HG03097 (cell line): Measurements from ENCODE around the gene SLC28A3.

Source experiments
- ATAC-seq: cut with Tn5 transposase; IDR thresholded peaks from one replicate; pipeline ENCODE4 v1.9.1; 2021; ENCODE audit not compliant: unreplicated experiment, low FRiP score

Gene SLC28A3

GRCh38 chr9:84254972-84255371 is 85.6 kb downstream of the SLC28A3 start:
- no peak for ATAC-seq

- ATAC-seq, result no peak
Measured at GRCh38 chr9:84251921-84252320, 88.6 kb downstream of the SLC28A3 start.

GRCh38 chr9:84241817-84242373 is 98.7 kb downstream of the SLC28A3 start:
- no peak for ATAC-seq

- no peak for ATAC-seq
Measured at GRCh38 chr9:84239343-84239742, 101.2 kb downstream of the SLC28A3 start.

- ATAC-seq, result no peak
Measured at GRCh38 chr9:84238652-84239051, 101.9 kb downstream of the SLC28A3 start.

GRCh38 chr9:84235511-84235910 is 105.0 kb downstream of the SLC28A3 start:
- no peak for ATAC-seq

GRCh38 chr9:84230355-84231145 is 110.0 kb downstream of the SLC28A3 start:
- ATAC-seq, result no peak

- ATAC-seq, result no peak
Measured at GRCh38 chr9:84229191-84229590, 111.4 kb downstream of the SLC28A3 start.

GRCh38 chr9:84228130-84228720 is 112.3 kb downstream of the SLC28A3 start:
- ATAC-seq, result no peak

GRCh38 chr9:84226126-84226525 is 114.4 kb downstream of the SLC28A3 start:
- ATAC-seq, result no peak
